ENCODE data around the gene CKM. TPM values are rescaled to one million over a fixed set of nuclear protein-coding genes. Genes with fewer than 3 reads are reported as not detected.

CKM gene
- total RNA-seq, 2 experiments from 2014 or later = not detected

DNA sequence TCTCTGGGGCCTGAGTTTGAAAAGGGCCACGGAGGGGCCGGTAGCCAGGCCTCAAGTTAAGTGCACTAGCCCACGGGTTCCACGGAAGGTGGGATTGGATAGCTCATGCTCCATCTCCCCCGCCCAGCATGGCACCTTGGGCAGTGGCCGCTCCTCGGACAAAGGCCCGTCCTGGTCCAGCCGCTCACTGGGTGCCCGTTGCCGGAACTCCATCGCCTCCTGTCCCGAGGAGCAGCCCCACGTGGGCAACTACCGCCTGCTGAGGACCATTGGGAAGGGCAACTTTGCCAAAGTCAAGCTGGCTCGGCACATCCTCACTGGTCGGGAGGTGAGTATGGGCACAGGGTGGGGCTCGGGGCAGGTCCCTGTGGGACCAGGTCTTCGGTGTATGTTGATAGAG, 63.8 kb downstream of the CKM start:
- CTCF ChIA-PET = no interaction called here

DNA sequence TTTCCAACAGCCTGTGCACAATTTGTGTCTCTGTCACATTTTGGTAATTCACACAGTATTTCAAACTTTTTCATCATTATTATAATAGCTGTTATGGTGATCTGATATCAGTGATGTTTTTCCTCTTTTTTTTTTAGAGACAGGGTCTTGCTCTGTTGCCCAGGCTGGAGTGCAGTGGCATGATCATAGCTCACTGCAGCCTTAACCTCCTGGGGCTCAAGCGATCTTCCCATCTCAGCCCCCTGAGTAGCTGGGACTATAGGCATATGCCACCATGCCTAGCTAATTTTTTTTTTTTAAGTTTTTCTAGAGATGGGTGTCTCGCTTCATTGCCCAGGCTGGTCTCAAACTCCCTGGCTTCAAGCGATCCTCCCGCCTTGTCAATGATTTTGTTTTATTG, 65.8 kb downstream of the CKM start:
- no peak overlapping the region for H3K27ac Mint-ChIP-seq
- peaks cover 25% of the 10 kb centered on the region for H3K4me1 Mint-ChIP-seq
- no peaks in the 10 kb centered on the region for H3K9me3 Mint-ChIP-seq
- ChIA-PET CTCF (interaction anchor here (1.3 kb wide), 1 partner anchor 83 kb away, joined by 3 read pairs; no protein-coding TSS in a partner anchor), POLR2A (no interaction called here)
- H3K4me3 Mint-ChIP-seq = no peak overlapping the region
- DNase-seq = no peak
- no peaks in the 10 kb centered on the region for H3K36me3 Mint-ChIP-seq (ENCODE audit: low read depth)
- no peaks in the 10 kb centered on the region for H3K27me3 Mint-ChIP-seq

More for the DNA sequence above, 63.8 kb downstream of the CKM start:
- Mint-ChIP-seq H3K27ac (no peak overlapping the region), H3K4me1 (peaks cover 6% of the 10 kb centered on the region), H3K9me3 (no peaks in the 10 kb centered on the region), H3K27me3 (no peaks in the 10 kb centered on the region), H3K4me3 (no peak overlapping the region), H3K36me3 (ENCODE audit: low read depth) (no peaks in the 10 kb centered on the region)
- POLR2A ChIA-PET = no interaction called here
- DNase-seq = no peak

Other genes with a start within 250 kb of the CKM start
- gene ZNF296, start 246.4 kb downstream of the CKM start, total RNA-seq = 1 to 10 TPM; 5.4 to 5.9 TPM
- gene GEMIN7, start 243.6 kb downstream of the CKM start, total RNA-seq = 10 to 100 TPM; 31.7 to 35.5 TPM
- gene PPP1R37, start 229.7 kb downstream of the CKM start, total RNA-seq = 10 to 100 TPM; 16.3 to 16.4 TPM
- gene NKPD1, start 161.9 kb downstream of the CKM start, total RNA-seq = under 1 TPM; 0.10 to 0.15 TPM
- gene TRAPPC6A, start 144.6 kb downstream of the CKM start, total RNA-seq = 10 to 100 TPM; 64.4 to 65.0 TPM
- gene BLOC1S3, start 144.1 kb downstream of the CKM start, total RNA-seq = 10 to 100 TPM; 16.3 to 20.4 TPM
- gene EXOC3L2, start 77.5 kb downstream of the CKM start, total RNA-seq = not detected
- gene MARK4, start 71.6 kb downstream of the CKM start, total RNA-seq = 10 to 100 TPM; 26.9 to 33.3 TPM
- gene KLC3, start 17.9 kb upstream of the CKM start, total RNA-seq = not detected
- gene ERCC2, start 47.7 kb upstream of the CKM start, total RNA-seq = 10 to 100 TPM; 19.0 to 20.0 TPM
- 10 to 100 TPM; 13.0 to 18.9 TPM for gene PPP1R13L, start 82.2 kb upstream of the CKM start, total RNA-seq
- gene POLR1G, start 83.8 kb upstream of the CKM start, total RNA-seq = 1 to 10 TPM; 3.6 to 3.8 TPM
- gene ERCC1, start 101.0 kb upstream of the CKM start, total RNA-seq = 10 to 100 TPM; 59.8 to 60.6 TPM
- gene FOSB, start 145.1 kb upstream of the CKM start, total RNA-seq = 10 to 100 TPM; 15.3 to 16.1 TPM
- 1 to 10 TPM; 3.0 to 5.5 TPM for gene RTN2, start 174.2 kb upstream of the CKM start, total RNA-seq
- gene PPM1N, start 175.6 kb upstream of the CKM start, total RNA-seq = 1 to 10 TPM; 3.5 to 4.3 TPM
- 100 to 1,000 TPM; 224 to 233 TPM for gene VASP, start 184.6 kb upstream of the CKM start, total RNA-seq